ENCODE data around the gene PRKAR1A.

DNA sequence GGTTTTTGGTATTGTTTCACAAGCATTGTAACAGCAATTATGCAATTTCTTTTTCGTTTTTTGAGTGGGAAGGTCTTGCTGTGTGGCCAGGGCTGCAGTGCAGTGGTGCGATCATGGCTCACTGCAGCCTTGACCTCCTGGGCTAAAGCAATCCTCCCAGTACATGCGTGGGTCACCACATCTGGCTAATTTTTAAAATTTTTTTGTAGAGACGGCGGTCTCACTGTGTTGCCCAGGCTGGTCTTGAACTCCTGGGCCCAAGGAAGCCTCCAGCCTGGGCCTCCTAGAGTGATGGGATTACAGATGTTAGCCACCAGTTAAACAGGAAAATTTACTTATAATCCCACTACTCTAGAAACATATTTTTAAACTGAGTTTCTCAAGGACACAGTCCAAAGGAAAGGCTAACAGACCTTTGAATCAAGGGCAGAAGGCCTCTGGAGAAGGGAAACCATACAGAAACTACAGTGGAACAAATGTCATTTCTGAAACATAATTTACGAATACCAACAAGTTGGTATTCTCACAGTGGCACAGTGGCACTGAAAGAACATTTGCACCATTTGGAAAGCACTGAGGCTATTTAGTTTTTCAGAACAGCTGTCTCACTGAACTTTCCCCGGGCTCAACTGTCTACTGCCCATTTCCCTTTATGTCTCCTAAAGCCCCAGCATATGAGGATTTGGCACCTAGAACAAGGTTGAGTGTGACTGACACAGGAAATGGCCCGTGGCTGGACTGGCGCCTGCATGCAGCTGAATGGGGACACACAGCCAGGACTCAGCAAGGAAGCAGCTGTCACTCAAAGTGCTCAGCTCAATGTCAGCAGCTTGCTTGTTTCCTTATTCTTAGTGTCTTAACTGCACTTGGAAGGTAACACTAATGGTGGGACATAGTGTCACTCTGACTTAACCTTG lies 2.8 kb upstream of the PRKAR1A start:
- TF ChIP-seq ARNT (IDR thresholded peaks at IDR 0.05) (no peak), BHLHE40 (IDR thresholded peaks at IDR 0.05; ENCODE audit: borderline replicate concordance) (no peak), LEF1 (IDR thresholded peaks at IDR 0.05; ENCODE audit: borderline replicate concordance) (no peak), CTBP1 (IDR thresholded peaks at IDR 0.05; ENCODE audit: borderline replicate concordance) (no peak), SP1 (IDR thresholded peaks at IDR 0.05) (no peak)
